H1 (cell line): ENCODE results near the gene SUCNR1. TPM values are rescaled to one million over a fixed set of nuclear protein-coding genes. Genes with fewer than 3 reads are reported as not detected.

Experiments
- CBX8 ChIP-seq: fragments of 300-800, 300-1000 bp; sonication (generic); IDR thresholded peaks from 2 replicates; pipeline ENCODE4 v1.7.1; 2016; ENCODE audit warnings: low read depth, low read length, borderline replicate concordance
- polyA plus RNA-seq, 7 experiments: library from polyadenylated mRNA; depleted of rRNA in 3 of 7; stranded (reverse) in 5 of 7; unstranded in 2 of 7; fragments of >200 nt in 5 of 7; fragments of 200-250 nt in 2 of 7; gene quantifications; 1 replicate in 5 of 7; 2 replicates in 1 of 7; 4 replicates in 1 of 7; pipeline versions ENCODE4 v1.2.1 to v1.2.3, GENCODE V29; 2011 to 2013; ENCODE audit warnings: missing spikeins in 2 of 7, mixed read lengths in 2 of 7
- total RNA-seq: library from RNA; stranded (reverse); fragmentation: NEBNext Ultra II Directional; extraction: Animal tissue kit (Norgen Biotek cat#: 25700); gene quantifications from 2 replicates; pipeline ENCODE4 v1.2.1, GENCODE V29; 2021

The SUCNR1 gene
- total and polyA plus RNA-seq, 2 of the 8 experiments (the other 6 are each of a cell fraction or from before 2014, with no cell fraction given): not detected

DNA sequence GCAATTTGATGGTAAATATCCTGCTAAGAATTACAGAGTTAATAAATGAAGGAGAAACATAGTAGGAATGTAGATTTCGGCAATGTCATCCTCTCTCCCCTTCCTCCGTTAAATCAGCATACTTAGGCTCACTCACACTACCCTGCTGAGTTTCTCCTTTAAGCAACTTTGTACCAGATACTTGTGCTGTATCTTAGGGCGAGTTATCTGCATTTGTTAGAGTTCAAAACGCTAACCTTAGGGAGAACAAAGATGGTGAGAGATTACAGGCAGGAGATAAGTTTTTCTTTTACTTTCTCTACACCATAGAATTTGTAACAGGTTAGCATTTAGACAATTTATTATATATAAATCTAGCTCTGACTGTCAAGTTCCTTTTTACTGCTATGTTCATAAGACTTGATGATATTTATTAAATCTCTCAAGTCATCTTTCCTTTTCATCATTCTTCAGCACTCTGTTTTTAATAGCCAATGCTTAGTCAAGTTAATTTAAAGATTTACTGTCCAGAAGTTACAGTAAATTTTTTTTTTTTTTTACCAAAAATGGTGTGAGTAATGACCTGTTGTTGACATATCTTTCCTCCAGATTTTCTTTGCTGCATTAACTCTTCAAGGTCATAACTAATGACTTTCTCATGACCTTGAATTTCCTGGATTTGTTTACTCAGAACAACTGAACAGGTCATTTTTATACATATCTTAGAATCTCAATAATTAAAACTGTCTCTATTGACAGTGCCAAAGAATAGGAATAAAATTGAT, 22.2 kb downstream of the SUCNR1 start (continued):
- no peak for TF ChIP-seq CBX8
